Erythroblast (primary cell): ENCODE data around the gene CASP12.

ENCODE experiments used
- GATA1 ChIP-seq: IDR thresholded peaks from 2 replicates; pipeline ENCODE4 v1.6.1; 2011; ENCODE audit warnings: low read depth, mild to moderate bottlenecking, control low read depth, low read length, moderate library complexity
- POLR2A ChIP-seq: IDR thresholded peaks from 2 replicates; pipeline ENCODE4 v1.6.1; 2011; ENCODE audit warnings: mild to moderate bottlenecking, low read length

GRCh38 chr11:104870910-104871309, 27.4 kb downstream of the CASP12 start:
- TF ChIP-seq POLR2A (no peak), GATA1 (no peak)
